ENCODE measurements around the gene PHC2.

- TF ChIP-seq CEBPB (IDR thresholded peaks at IDR 0.05) (no peak), TEAD4 (IDR thresholded peaks at IDR 0.05) (no peak), REST (IDR thresholded peaks at IDR 0.05; ENCODE audit: low read depth) (no peak), TAF1 (IDR thresholded peaks at IDR 0.05; ENCODE audit: low read depth) (no peak), TCF12 (IDR thresholded peaks at IDR 0.05; ENCODE audit: low read depth) (no peak), RAD21 (IDR thresholded peaks at IDR 0.05; ENCODE audit: low read depth) (no peak), EP300 (IDR thresholded peaks at IDR 0.05; ENCODE audit: borderline replicate concordance) (no peak), YY1 (IDR thresholded peaks at IDR 0.05; ENCODE audit: low read depth) (no peak), EGR1 (IDR thresholded peaks at IDR 0.05) (no peak), USF1 (IDR thresholded peaks at IDR 0.05) (no peak), CREB1 (IDR thresholded peaks at IDR 0.05; ENCODE audit: low read depth) (no peak), MAX (IDR thresholded peaks at IDR 0.05) (no peak), ZBTB7A (IDR thresholded peaks at IDR 0.05; ENCODE audit: low read depth) (no peak)
Measured at GRCh38 chr1:33366762-33367484, 64.0 kb downstream of the PHC2 start.
